K562 (cell line): ENCODE data around the gene CCT3. TPM values are rescaled to one million over a fixed set of nuclear protein-coding genes. Genes with fewer than 3 reads are reported as not detected.

Source experiments
- ATF7 ChIP-seq: fragments of 450-650 bp; IDR thresholded peaks from 2 replicates; pipeline ENCODE4 v1.7.1; 2014; ENCODE audit warnings: mild to moderate bottlenecking, moderate library complexity
- BCOR ChIP-seq: fragments of 450-650 bp; IDR thresholded peaks from 2 replicates; pipeline ENCODE4 v1.6.1; 2016
- CREM ChIP-seq: IDR thresholded peaks from 2 replicates; pipeline ENCODE4 v1.6.1; 2014; ENCODE audit warnings: antibody characterized with exemption, low read depth
- EWSR1 ChIP-seq: fragments of 450-650 bp; IDR thresholded peaks from 2 replicates; pipeline ENCODE4 v1.6.1; 2018; ENCODE audit warnings: borderline replicate concordance, mild to moderate bottlenecking, low read depth, moderate library complexity; ENCODE audit not compliant: partially characterized antibody
- HBP1 ChIP-seq: fragments of 450-650 bp; formaldehyde crosslinking; IDR thresholded peaks from 2 replicates; pipeline ENCODE4 v1.4.0; 2022; ENCODE audit warnings: missing genetic modification characterization
- NCOA1 ChIP-seq: fragments of 450-650 bp; IDR thresholded peaks from 2 replicates; pipeline ENCODE4 v1.6.1; 2016; ENCODE audit warnings: low read depth
- NR2C1 ChIP-seq, 2 experiments: fragments of 450-650 bp; IDR thresholded peaks; 2 replicates each; pipeline ENCODE4 v1.6.1; 2017; ENCODE audit warnings: mild to moderate bottlenecking in 2 of 2, antibody characterized with exemption in 1 of 2, inconsistent platforms in 1 of 2, missing compliant biosample characterization in 1 of 2, missing genetic modification characterization in 1 of 2
- NR4A1 ChIP-seq, 2 experiments: fragments of 250-450 bp in 1 of 2; fragments of 450-650 bp in 1 of 2; sonication (Bioruptor Pico) in 1 of 2; IDR thresholded peaks; 2 replicates each; pipeline versions ENCODE4 v1.4.0 to v1.6.1; 2016 to 2020; ENCODE audit warnings: mild to moderate bottlenecking in 2 of 2, missing compliant biosample characterization in 1 of 2, missing genetic modification characterization in 1 of 2, moderate library complexity in 1 of 2
- POLR2AphosphoS5 ChIP-seq: IDR thresholded peaks from 2 replicates; pipeline ENCODE4 v1.6.1; 2011; ENCODE audit warnings: mild to moderate bottlenecking, low read depth, low read length, moderate library complexity; ENCODE audit not compliant: control insufficient read depth, insufficient read depth
- RCOR1 ChIP-seq, 2 experiments: IDR thresholded peaks; 2 replicates each; pipeline ENCODE4 v1.6.1; 2012; ENCODE audit warnings: low read depth in 2 of 2, low read length in 2 of 2, borderline replicate concordance in 1 of 2, improper control_type of control experiment in 1 of 2
- RNF219 ChIP-seq: fragments of 250-450 bp; sonication (Bioruptor Pico); IDR thresholded peaks from 2 replicates; pipeline ENCODE4 v1.5.0; 2022; ENCODE audit warnings: mild to moderate bottlenecking
- SAP30 ChIP-seq: fragments of 200-600 bp; sonication (generic); IDR thresholded peaks from 2 replicates; pipeline ENCODE4 v1.6.1; 2012; ENCODE audit warnings: borderline replicate concordance, low read depth, mild to moderate bottlenecking, moderate library complexity, low read length, control low read depth, inconsistent platforms; ENCODE audit not compliant: insufficient read depth, poor library complexity, severe bottlenecking
- SMARCE1 ChIP-seq: fragments of 450-650 bp; IDR thresholded peaks from 2 replicates; pipeline ENCODE4 v1.7.1; 2016; ENCODE audit warnings: mild to moderate bottlenecking
- VEZF1 ChIP-seq: fragments of 200-800 bp; sonication (Bioruptor generic); IDR thresholded peaks from 2 replicates; pipeline ENCODE4 v1.6.1; 2017; ENCODE audit warnings: missing genetic modification characterization, missing compliant biosample characterization
- ZBTB33 ChIP-seq: sonication (generic); formaldehyde crosslinking; IDR thresholded peaks from 2 replicates; pipeline ENCODE4 v1.8.1; 2023; ENCODE audit warnings: mild to moderate bottlenecking, missing genetic modification reagents
- ZNF239 ChIP-seq: fragments of 250-450 bp; sonication (Bioruptor Pico); IDR thresholded peaks from 2 replicates; pipeline ENCODE4 v1.4.0; 2020; ENCODE audit warnings: mild to moderate bottlenecking
- ZNF436 ChIP-seq: fragments of 250-450, 450-650 bp; sonication (Bioruptor Pico); formaldehyde crosslinking; IDR thresholded peaks from 2 replicates; pipeline ENCODE4 v1.7.0; 2020; ENCODE audit warnings: mild to moderate bottlenecking
- ZNF512 ChIP-seq: IDR thresholded peaks from 2 replicates; pipeline ENCODE4 v1.6.1; 2016; ENCODE audit warnings: missing genetic modification characterization, missing compliant biosample characterization
- ZNF561 ChIP-seq: fragments of 450-650 bp; formaldehyde crosslinking; conservative IDR thresholded peaks from 2 replicates; pipeline ENCODE4 v1.4.0; 2020; ENCODE audit warnings: mild to moderate bottlenecking, moderate library complexity
- ZNF830 ChIP-seq: fragments of 250-450 bp; sonication (Bioruptor Pico); IDR thresholded peaks from 2 replicates; pipeline ENCODE4 v1.5.0; 2021; ENCODE audit warnings: mild to moderate bottlenecking
- polyA plus RNA-seq, 8 experiments: library from polyadenylated mRNA; depleted of rRNA in 4 of 8; stranded (reverse) in 5 of 8; unstranded in 3 of 8; fragments of >200 nt; fragmentation: Nextera tagmentation in 2 of 8; fragmentation: Illumina TruSeq in 1 of 8; extraction: Ambion mirVana in 2 of 8; extraction: Trizol in 1 of 8; gene quantifications; 2 replicates each; pipeline versions ENCODE4 v1.2.1 to v1.2.3, GENCODE V29; 2011 to 2014; ENCODE audit warnings: inconsistent platforms in 1 of 8, missing spikeins in 1 of 8
- total RNA-seq, 7 experiments: library from RNA; depleted of rRNA in 6 of 7; stranded (reverse); fragments of >200 nt in 6 of 7; fragmentation: Illumina TruSeq in 2 of 7; extraction: Trizol in 2 of 7; gene quantifications; 2 replicates each; pipeline versions ENCODE4 v1.2.1 to v1.2.3, GENCODE V29; 2011 to 2021; ENCODE audit warnings: low replicate concordance in 1 of 7

Gene CCT3
- total and polyA plus RNA-seq, 9 of the 15 experiments (the other 6 are each of a cell fraction or from before 2014, with no cell fraction given), result 475 to 1,167 (median 610) TPM

GRCh38 chr1:156281281-156281680 lies 56.8 kb downstream of the CCT3 start (continued):
- TF ChIP-seq NCOA1, result no peak
- TF ChIP-seq ZNF830, result no peak
- TF ChIP-seq ZNF239 (CRISPR knock-in tag), result no peak
- TF ChIP-seq VEZF1, result peak; percentile 63; the same call in 1 of the 2 replicates
- no peak for TF ChIP-seq ZNF512 (tag)
- TF ChIP-seq RNF219 (CRISPR knock-in tag), result no peak
- no peak for TF ChIP-seq ZNF436 (CRISPR knock-in tag)
- peak; percentile 32; the same call in 1 of the 2 replicates for TF ChIP-seq ATF7
- peak; percentile 72 for TF ChIP-seq CREM
- peak; percentile 95 for TF ChIP-seq SAP30
- no peak for TF ChIP-seq ZNF561 (CRISPR knock-in tag)
- TF ChIP-seq HBP1 (CRISPR knock-in tag), result no peak
- no peak for TF ChIP-seq ZBTB33
- no peak for TF ChIP-seq BCOR
- TF ChIP-seq EWSR1, result no peak
- TF ChIP-seq POLR2AphosphoS5, result peak; percentile 16; the same call in 1 of the 2 replicates
- no peak for TF ChIP-seq SMARCE1
- TF ChIP-seq NR2C1 (IDR thresholded peaks at IDR 0.05), result no peak
- no peak for TF ChIP-seq NR2C1 (tag; IDR thresholded peaks at IDR 0.05)
- peak in 1 of 2 experiments; percentile 52; a peak in 1 of 4 replicates for TF ChIP-seq RCOR1 (IDR thresholded peaks at IDR 0.05; ENCODE audit: borderline replicate concordance in 1 of 2, low read depth in 2 of 2, low read length in 2 of 2)
- no peak for TF ChIP-seq NR4A1 (CRISPR knock-in tag; IDR thresholded peaks at IDR 0.05)
- TF ChIP-seq NR4A1 (tag; IDR thresholded peaks at IDR 0.05), result no peak
